DMS 273 (cell line): Measurements from ENCODE around the gene SPAG4.
A peak's percentile ranks its signal among the peaks of the same experiment; 100 is the strongest.

Experiments used
- DNase-seq: peaks from one replicate; lab custom pipeline; 2025; ENCODE audit not compliant: unreplicated experiment; lab: John Stamatoyannopoulos, UW

Gene SPAG4

DNA sequence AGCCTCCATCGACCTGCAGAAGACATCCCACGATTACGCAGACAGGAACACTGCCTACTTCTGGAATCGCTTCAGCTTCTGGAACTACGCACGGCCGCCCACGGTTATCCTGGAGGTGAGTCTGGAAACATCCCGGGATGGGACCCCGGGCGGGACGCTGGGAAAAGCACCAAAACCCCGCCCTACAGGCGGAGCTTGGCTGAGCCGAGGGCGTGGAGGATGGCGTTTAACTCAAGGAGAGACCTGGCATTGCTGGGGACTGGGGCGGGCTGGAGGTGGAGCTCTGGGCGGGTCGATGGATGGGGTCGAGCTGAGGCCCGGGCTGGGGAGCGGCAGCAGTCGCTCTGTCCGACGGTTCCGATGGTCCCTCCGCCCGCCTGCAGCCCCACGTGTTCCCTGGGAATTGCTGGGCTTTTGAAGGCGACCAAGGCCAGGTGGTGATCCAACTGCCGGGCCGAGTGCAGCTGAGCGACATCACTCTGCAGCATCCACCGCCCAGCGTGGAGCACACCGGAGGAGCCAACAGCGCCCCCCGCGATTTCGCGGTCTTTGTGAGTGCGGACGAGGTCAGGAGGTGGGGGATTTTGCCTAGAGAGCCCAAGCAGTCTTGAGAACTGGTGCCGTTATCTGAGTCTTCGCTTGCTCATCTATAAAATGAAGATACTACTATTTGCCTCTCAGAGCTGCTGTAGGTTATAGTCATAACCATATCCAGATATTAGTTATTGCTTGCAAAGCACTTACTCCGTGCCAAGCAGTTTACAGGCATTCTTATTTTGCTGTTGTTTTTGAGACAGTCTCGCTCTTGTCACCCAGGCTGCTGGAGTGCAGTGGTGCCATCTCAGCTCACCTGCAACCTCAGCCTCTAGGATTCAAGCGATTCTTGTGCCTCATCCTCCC, 3.8 kb downstream of the SPAG4 start:
- DNase-seq: peak; percentile 96

GRCh38 chr20:35620818-35621559, 5.4 kb downstream of the SPAG4 start:
- no peak for DNase-seq

GRCh38 chr20:35621560-35621946, 5.9 kb downstream of the SPAG4 start:
- DNase-seq: peak; percentile 36

GRCh38 chr20:35625584-35626385, 10.2 kb downstream of the SPAG4 start:
- DNase-seq: no peak

DNA sequence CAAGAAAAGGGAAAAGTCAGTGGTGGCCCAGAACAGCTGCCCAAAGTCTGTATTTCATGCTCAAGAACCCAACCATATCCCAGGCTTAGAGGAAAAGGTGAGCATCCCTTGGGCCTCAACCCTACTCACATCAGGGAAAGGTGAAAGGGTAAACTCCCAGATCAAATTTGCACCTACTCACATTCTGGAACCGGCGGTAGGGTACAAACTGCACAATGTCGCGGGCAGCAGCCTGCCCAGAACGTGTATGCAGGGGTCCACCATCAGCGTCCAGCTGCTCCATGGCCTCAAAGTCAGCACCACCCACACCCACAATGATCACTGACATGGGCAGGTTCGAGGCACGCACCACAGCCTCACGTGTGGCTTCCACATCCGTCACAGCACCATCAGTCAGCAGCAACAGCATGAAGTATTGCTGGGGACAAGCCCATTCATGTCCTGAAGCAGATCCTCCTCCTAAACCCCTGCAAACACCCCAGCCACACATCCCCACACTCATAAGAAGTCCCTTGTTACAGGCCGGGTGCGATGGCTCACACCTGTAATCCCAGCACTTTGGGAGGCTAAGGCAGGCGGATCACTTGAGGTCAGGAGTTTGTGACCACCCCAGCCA, 10.9 kb downstream of the SPAG4 start:
- no peak for DNase-seq

- no peak for DNase-seq
Observed at GRCh38 chr20:35627121-35627520, 11.5 kb downstream of the SPAG4 start.

GRCh38 chr20:35629427-35630145, 14.0 kb downstream of the SPAG4 start:
- no peak for DNase-seq

- no peak for DNase-seq
Observed at GRCh38 chr20:35630636-35631035, 15.0 kb downstream of the SPAG4 start.

DNA sequence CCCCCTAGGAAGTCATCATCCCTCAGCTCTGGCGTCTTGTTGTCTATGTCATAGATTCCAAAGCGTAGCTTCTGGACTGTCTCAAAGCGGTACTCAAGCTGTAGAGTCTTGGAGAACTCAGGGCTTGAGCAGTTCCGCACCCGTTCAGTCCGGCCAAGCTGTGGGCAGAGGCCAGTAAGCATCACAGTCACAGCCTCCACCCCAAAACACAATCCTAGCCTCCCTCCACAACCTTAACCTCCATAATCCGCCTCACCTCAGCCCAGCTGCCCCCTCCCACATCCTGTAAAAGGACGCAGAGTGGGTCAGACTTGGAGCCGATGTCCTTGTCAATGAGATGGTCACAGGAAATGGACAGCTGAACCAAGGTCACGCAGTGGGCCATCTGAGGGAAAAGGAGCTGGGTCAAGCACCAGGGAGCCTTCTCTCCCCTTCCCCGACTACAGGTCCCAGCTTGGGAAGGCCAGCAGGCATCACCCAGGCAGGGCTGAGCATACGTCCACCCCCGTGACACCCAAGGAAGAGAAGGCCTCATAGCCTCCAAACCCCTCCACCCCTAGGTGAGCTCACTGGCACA, 17.0 kb downstream of the SPAG4 start:
- no peak for DNase-seq

- no peak for DNase-seq
Observed at GRCh38 chr20:35635652-35636051, 20.0 kb downstream of the SPAG4 start.

DNA sequence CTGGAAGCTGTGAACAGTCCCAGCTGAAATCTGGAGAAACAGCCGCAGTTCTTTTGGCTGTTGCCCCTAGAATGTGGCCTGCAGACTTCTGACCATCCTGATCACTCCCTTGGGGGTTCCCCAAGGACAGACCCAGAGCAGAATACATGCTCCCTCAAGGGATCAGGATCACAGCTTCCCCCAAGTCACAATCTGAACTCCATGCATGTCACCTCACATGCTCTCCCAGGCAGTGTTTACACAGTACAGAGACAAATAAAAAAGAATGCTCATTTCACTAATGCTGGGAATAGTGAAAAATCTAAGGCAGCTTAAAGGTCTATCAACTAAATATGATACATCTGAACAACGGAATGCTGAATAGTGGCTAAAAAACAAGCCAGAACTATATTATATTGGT, 20.5 kb downstream of the SPAG4 start:
- DNase-seq: no peak

DNA sequence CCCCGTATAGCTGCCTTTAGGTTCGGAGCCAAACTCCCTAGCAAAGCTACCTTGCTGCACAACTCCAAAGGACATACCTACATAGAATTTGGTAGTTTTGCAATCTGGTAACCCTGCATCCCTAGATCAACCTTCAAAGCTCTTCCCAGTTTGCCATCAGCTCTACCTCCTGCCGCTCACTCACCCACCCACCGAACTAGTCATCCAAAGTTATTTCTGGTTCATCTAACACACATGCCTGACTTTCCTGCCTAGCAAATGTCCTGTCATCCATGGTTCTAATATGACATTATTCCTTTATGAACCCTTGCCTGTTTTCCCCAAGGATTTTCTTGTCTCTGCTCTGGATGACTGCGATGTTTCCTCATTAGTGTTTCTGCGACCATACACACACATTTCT, 21.6 kb downstream of the SPAG4 start:
- DNase-seq: no peak

DNA sequence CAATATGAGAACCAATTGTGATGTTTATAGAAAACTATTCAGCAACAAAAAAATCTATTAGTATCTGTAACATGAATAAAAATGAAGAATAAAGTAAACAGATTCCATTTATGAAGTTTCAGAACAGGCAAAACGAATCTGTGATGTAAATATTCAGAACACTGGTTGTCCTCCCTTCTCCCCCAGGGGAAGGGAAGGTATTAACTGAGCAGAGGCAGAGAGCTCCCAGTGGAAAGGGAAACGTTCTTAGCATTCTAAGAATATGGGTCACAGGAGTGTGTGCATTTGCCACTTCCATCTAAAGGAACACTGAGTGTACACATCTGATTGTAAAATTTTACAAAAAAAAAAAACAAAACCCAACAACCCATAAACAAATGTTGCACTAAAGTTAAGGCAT, 23.1 kb downstream of the SPAG4 start:
- no peak for DNase-seq

DNA sequence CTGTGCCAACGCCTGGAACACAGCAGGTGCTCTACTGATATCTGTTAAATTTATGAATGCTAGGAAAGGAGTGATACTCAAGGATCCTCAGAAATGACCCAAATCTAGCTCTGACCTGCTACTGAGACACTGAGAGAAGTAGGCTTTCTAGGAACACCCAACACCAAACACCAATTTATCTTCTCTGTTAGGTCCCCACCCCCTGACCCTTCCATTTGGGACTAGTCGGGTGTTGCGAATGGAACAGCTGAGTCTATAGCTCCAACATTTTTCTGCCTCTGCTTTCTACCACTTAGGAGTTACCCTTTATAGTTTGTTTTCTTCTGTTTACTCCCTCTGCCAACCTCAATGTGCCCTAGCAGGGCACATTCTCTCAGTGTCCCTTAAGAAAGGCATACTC, 25.1 kb downstream of the SPAG4 start:
- no peak for DNase-seq

- DNase-seq: no peak
Observed at GRCh38 chr20:35641743-35642142, 26.1 kb downstream of the SPAG4 start.

GRCh38 chr20:35643045-35643444, 27.4 kb downstream of the SPAG4 start:
- DNase-seq: peak; percentile 55

DNA sequence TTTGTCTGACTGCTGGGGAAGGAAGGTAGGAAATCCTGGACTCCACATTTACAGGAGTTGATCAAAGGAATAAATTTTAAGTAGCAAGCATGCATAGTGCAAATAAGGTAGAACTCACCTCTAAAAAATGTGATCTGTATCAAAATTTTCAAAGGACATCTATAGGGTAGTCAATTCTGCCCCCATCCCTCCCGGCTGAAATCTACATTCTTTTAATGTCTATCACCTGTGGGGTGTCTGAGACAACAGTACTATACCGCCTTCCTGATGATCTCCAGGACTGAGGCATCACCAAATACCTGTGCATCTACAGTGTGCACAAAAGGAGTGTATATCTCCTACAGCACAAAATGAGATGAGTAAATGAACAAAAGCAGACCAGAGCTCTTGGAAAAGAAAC, 29.2 kb downstream of the SPAG4 start:
- DNase-seq: no peak

- DNase-seq: no peak
Observed at GRCh38 chr20:35648836-35649235, 33.2 kb downstream of the SPAG4 start.

- DNase-seq: no peak
Observed at GRCh38 chr20:35650632-35651031, 35.0 kb downstream of the SPAG4 start.

DNA sequence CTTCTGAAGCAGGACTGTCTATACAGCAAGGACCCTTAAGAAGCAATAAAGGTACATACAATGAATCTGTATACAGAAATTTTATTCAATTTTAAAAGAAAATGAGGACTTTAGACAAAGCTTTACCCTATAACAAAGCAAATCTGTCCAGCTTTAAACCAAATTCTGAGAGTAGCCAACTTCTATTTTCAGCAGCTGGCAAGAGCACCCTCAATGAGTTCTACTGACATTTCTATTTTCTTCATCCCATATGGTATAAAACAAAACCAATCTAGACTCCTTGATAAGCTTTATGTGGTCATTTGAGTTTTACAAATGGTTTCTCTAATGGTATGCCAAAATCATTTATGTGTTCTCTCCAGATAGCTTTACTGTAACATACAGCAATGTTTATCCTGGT, 36.3 kb downstream of the SPAG4 start:
- no peak for DNase-seq
